Measurements from ENCODE around the gene NDUFB2. TPM values are rescaled to one million over a fixed set of nuclear protein-coding genes. Genes with fewer than 3 reads are reported as not detected.

Gene NDUFB2
- total and polyA plus RNA-seq, 9 of the 15 experiments (the other 6 are each of a cell fraction or from before 2014, with no cell fraction given): 220 to 2,075 (median 320) TPM

GRCh38 chr7:140653319-140654108, 43.0 kb upstream of the NDUFB2 start (continued):
- TF ChIP-seq, protein P1, sequence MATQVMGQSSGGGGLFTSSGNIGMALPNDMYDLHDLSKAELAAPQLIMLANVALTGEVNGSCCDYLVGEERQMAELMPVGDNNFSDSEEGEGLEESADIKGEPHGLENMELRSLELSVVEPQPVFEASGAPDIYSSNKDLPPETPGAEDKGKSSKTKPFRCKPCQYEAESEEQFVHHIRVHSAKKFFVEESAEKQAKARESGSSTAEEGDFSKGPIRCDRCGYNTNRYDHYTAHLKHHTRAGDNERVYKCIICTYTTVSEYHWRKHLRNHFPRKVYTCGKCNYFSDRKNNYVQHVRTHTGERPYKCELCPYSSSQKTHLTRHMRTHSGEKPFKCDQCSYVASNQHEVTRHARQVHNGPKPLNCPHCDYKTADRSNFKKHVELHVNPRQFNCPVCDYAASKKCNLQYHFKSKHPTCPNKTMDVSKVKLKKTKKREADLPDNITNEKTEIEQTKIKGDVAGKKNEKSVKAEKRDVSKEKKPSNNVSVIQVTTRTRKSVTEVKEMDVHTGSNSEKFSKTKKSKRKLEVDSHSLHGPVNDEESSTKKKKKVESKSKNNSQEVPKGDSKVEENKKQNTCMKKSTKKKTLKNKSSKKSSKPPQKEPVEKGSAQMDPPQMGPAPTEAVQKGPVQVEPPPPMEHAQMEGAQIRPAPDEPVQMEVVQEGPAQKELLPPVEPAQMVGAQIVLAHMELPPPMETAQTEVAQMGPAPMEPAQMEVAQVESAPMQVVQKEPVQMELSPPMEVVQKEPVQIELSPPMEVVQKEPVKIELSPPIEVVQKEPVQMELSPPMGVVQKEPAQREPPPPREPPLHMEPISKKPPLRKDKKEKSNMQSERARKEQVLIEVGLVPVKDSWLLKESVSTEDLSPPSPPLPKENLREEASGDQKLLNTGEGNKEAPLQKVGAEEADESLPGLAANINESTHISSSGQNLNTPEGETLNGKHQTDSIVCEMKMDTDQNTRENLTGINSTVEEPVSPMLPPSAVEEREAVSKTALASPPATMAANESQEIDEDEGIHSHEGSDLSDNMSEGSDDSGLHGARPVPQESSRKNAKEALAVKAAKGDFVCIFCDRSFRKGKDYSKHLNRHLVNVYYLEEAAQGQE (IDR thresholded peaks at IDR 0.05; ENCODE audit: borderline replicate concordance): peak; percentile 90
- TF ChIP-seq, protein P1 (CRISPR knock-in tag; IDR thresholded peaks at IDR 0.05; ENCODE audit: low read depth): no peak
- TF ChIP-seq ESRRA (IDR thresholded peaks at IDR 0.05; ENCODE audit: borderline replicate concordance, low read depth): 0 out of 2 replicates have a peak, but pooled peaks have one; percentile 13
- no peak for TF ChIP-seq SNIP1 (IDR thresholded peaks at IDR 0.05; ENCODE audit: low read depth)
- no peak for TF ChIP-seq ZNF785 (CRISPR knock-in tag; IDR thresholded peaks at IDR 0.05)
- no peak for TF ChIP-seq RNF2 (IDR thresholded peaks at IDR 0.05)
- TF ChIP-seq, protein P2, sequence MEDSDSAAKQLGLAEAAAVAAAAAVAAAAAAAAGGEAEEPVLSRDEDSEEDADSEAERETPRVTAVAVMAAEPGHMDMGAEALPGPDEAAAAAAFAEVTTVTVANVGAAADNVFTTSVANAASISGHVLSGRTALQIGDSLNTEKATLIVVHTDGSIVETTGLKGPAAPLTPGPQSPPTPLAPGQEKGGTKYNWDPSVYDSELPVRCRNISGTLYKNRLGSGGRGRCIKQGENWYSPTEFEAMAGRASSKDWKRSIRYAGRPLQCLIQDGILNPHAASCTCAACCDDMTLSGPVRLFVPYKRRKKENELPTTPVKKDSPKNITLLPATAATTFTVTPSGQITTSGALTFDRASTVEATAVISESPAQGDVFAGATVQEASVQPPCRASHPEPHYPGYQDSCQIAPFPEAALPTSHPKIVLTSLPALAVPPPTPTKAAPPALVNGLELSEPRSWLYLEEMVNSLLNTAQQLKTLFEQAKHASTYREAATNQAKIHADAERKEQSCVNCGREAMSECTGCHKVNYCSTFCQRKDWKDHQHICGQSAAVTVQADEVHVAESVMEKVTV (CRISPR knock-in tag; IDR thresholded peaks at IDR 0.05): peak; percentile 94
- TF ChIP-seq UBTF (IDR thresholded peaks at IDR 0.05; ENCODE audit: borderline replicate concordance in 1 of 2, low read depth in 2 of 2, low read length in 2 of 2): 0 out of 4 replicates have a peak, but pooled peaks of 1 of the 2 experiments have one; percentile 66
- no peak for TF ChIP-seq PATZ1 (CRISPR knock-in tag; IDR thresholded peaks at IDR 0.05; ENCODE audit: borderline replicate concordance)
- TF ChIP-seq GATA2 (CRISPR knock-in tag; IDR thresholded peaks at IDR 0.05): no peak
- no peak for TF ChIP-seq ARHGAP35 (IDR thresholded peaks at IDR 0.05; ENCODE audit: partially characterized antibody)
- TF ChIP-seq NCOA1 (IDR thresholded peaks at IDR 0.05; ENCODE audit: low read depth): no peak
- no peak for TF ChIP-seq ZKSCAN8 (CRISPR knock-in tag; IDR thresholded peaks at IDR 0.05)
- no peak for TF ChIP-seq MAFF (IDR thresholded peaks at IDR 0.05; ENCODE audit: low read length)

Data from K562 (cell line).